Activated CD4-positive, alpha-beta memory T cell treated with anti-CD3 and anti-CD28 coated beads for 36 hours (primary cell): ENCODE data around the gene KRTAP2-1. TPM values are rescaled to one million over a fixed set of nuclear protein-coding genes. Genes with fewer than 3 reads are reported as not detected.
"Not testable (repeated sequence)": the region's sequence is repeated elsewhere in the genome, so short reads cannot be mapped to it uniquely, and the experiment has no call there.

ENCODE experiments used
- CTCF ChIA-PET: fragments of 350-600 bp; sonication (Branson Sonifier 250); formaldehyde crosslinking; loops from one replicate; lab custom pipeline; 2021; ENCODE audit warnings: antibody characterized with exemption, inconsistent platforms; lab: Charles Lee
- POLR2A ChIA-PET: fragments of 350-600 bp; sonication (Branson Sonifier 250); formaldehyde crosslinking; loops from one replicate; lab custom pipeline; 2021; ENCODE audit warnings: antibody characterized with exemption; lab: Charles Lee
- DNase-seq: peaks from one replicate; pipeline ENCODE4 v3.0.0-alpha.2; 2020
- H3K27ac Mint-ChIP-seq: one replicate; pipeline ENCODE4 v1.8.0; 2021; ENCODE audit warnings: mixed read lengths
- H3K27me3 Mint-ChIP-seq: one replicate; pipeline ENCODE4 v1.8.0; 2021; ENCODE audit warnings: mixed read lengths
- H3K36me3 Mint-ChIP-seq: one replicate; pipeline ENCODE4 v1.8.0; 2021; ENCODE audit warnings: mixed read lengths
- H3K4me1 Mint-ChIP-seq: one replicate; pipeline ENCODE4 v1.8.0; 2021; ENCODE audit warnings: low read depth, mixed read lengths
- H3K4me3 Mint-ChIP-seq: one replicate; pipeline ENCODE4 v1.8.0; 2021; ENCODE audit warnings: mild to moderate bottlenecking, mixed read lengths
- H3K9me3 Mint-ChIP-seq: one replicate; pipeline ENCODE4 v1.8.0; 2021; ENCODE audit warnings: mixed read lengths
- intact Hi-C: fragments of 100-400 bp; cut with micrococcal nuclease; formaldehyde crosslinking; loops from one replicate; pipeline ENCODE4 v1.15.1; 2023
- total RNA-seq, 2 experiments: library from RNA; stranded (reverse); gene quantifications; one replicate each; pipeline ENCODE4 v1.2.3, GENCODE V29; 2021

The KRTAP2-1 gene
- total RNA-seq, 2 experiments from 2014 or later: not detected

- Mint-ChIP-seq H3K27me3 (peaks cover 2% of the 10 kb centered on the region), H3K4me1 (no peaks in the 10 kb centered on the region), H3K4me3 (no peak within 1 kb of the TSS), H3K9me3 (no peaks in the 10 kb centered on the region), H3K36me3 (no peaks in the 10 kb centered on the region), H3K27ac (no peak within 1 kb of the TSS)
- ChIA-PET CTCF (no interaction called here), POLR2A (no interaction called here)
- DNase-seq: no peak
- intact Hi-C loops: no loop called here
Measured at GRCh38 chr17:41065829-41066624, 18.9 kb upstream of the KRTAP2-1 start, which contains the start of gene KRTAP2-4. TSS of gene KRTAP2-4 (minus strand) at chr17:41065879. CDS start at chr17:41065845, 34 bp downstream.

GRCh38 chr17:41065016-41065689 is 18.0 kb upstream of the KRTAP2-1 start:
- H3K27ac Mint-ChIP-seq, H3K36me3 Mint-ChIP-seq, POLR2A ChIA-PET, CTCF ChIA-PET, H3K27me3 Mint-ChIP-seq, DNase-seq, intact Hi-C loops, H3K9me3 Mint-ChIP-seq, H3K4me3 Mint-ChIP-seq, H3K4me1 Mint-ChIP-seq: not testable (repeated sequence)

DNA sequence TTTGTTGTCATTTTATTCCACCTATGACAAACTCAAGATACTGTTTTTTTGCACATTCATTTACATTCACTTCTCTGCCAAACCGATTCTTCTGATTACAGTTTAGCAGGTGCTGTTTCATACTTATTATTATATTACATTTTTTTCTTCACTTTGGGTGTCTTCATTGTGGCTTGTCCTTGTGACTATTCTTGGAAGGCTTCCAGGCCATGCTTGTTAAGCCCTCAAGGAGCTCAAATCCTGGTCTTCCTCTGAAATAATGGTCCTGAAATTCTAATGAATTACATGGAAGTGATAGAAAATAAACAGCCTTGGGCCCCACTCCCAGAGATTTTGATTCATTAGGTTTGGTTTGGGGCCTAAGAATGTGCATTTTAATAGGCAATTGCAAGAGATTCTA is 17.2 kb upstream of the KRTAP2-1 start:
- ChIA-PET POLR2A (no interaction called here), CTCF (interaction anchor here (0.7 kb wide), 1 partner anchor 304 kb away, joined by 3 read pairs; no protein-coding TSS in a partner anchor)
- no peak for DNase-seq
- no peak overlapping the region for H3K27ac Mint-ChIP-seq
- H3K4me3 Mint-ChIP-seq: no peak overlapping the region
- H3K27me3 Mint-ChIP-seq: peaks cover 13% of the 10 kb centered on the region
- intact Hi-C loops: no loop called here
- no peaks in the 10 kb centered on the region for H3K9me3 Mint-ChIP-seq
- no peaks in the 10 kb centered on the region for H3K4me1 Mint-ChIP-seq
- H3K36me3 Mint-ChIP-seq: no peaks in the 10 kb centered on the region

DNA sequence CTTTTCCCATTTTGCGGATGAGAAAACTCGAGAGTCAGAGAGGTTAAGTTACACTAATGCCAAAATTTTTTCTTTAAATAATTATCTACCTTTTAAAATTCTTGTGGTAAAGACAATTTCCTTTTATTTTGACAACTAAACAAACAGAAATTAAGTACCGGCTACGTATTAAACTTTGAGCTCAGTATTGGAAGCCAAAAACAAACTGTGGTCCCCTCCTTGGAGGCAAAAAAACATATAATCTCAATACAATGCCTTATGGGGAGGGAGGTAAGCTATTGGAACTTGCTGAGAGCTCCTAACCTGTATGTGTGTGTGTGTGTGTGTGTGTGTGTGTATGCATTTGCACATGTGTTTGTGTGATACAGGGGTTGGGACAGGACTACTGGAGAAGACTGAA is 16.3 kb upstream of the KRTAP2-1 start:
- no peak overlapping the region for H3K27ac Mint-ChIP-seq
- H3K36me3 Mint-ChIP-seq: no peaks in the 10 kb centered on the region
- CTCF ChIA-PET: no interaction called here

DNA sequence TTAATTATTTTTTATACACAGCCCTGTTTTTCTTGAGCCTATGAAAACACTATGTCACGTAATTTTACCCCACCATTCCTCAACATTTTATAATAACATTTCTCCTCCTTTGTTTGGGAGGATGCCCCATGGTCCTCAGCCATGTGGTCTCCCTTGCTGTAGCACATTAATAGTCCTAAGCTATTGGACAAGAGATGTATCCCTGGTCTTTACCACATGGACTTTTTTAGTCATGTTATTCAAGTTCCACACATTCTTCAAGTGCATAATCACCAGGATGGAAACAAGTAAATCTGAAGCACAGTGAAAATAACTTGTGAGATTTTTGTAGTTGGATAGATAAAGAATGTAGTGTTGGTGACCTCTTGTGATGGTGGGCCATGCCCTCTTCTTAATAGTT is 14.8 kb upstream of the KRTAP2-1 start:
- Mint-ChIP-seq H3K9me3 (peaks cover 4% of the 10 kb centered on the region), H3K27ac (no peak overlapping the region), H3K4me3 (no peak overlapping the region), H3K36me3 (no peaks in the 10 kb centered on the region), H3K4me1 (no peaks in the 10 kb centered on the region), H3K27me3 (peaks cover 23% of the 10 kb centered on the region)
- no peak for DNase-seq
- intact Hi-C loops: no loop called here
- ChIA-PET CTCF (no interaction called here), POLR2A (no interaction called here)

More for the DNA sequence above, 16.3 kb upstream of the KRTAP2-1 start:
- Mint-ChIP-seq H3K27me3 (peaks cover 17% of the 10 kb centered on the region), H3K4me1 (no peaks in the 10 kb centered on the region), H3K9me3 (no peaks in the 10 kb centered on the region), H3K4me3 (no peak overlapping the region)
- POLR2A ChIA-PET: no interaction called here
- intact Hi-C loops: no loop called here
- DNase-seq: no peak

DNA sequence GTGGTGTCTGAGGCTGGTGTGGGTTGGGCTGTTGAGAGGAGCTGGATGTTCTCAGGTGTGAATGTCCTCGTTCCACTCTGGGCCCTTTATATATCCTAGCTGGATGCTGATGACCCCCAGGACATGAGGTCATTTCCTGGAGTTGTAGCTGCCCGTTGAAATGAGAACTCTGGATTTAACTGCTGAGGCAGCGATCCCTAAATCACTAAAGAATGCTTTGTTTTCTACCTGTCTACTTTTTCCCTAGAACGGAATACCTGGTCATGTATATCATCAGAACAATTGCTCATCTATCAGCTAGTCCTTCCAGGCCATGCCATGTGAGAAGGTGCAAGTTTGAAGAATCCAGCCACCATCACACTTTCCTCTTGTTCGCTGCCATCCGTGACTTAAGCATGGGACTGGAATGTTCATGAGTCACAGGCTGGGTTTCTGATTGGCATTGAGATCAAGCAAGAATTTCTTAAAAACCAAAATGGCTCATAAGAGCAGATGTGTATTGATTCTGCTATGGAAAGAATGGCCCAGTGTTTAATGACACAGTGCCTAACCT is 13.0 kb upstream of the KRTAP2-1 start, which contains the start of gene KRTAP2-3:
Gene KRTAP2-3 (minus strand): TSS at position 63 of the 553 bp plus-strand sequence. CDS start 64 bp downstream, outside the sequence.
- no peak for DNase-seq
- Mint-ChIP-seq H3K36me3 (no peaks in the 10 kb centered on the region), H3K27me3 (peaks cover 24% of the 10 kb centered on the region), H3K27ac (no peak within 1 kb of the TSS), H3K4me3 (no peak within 1 kb of the TSS), H3K4me1 (no peaks in the 10 kb centered on the region), H3K9me3 (peaks cover 4% of the 10 kb centered on the region)
- ChIA-PET CTCF (no interaction called here), POLR2A (no interaction called here)
- intact Hi-C loops: no loop called here

- H3K9me3 Mint-ChIP-seq, H3K27ac Mint-ChIP-seq, H3K4me3 Mint-ChIP-seq, DNase-seq, intact Hi-C loops, POLR2A ChIA-PET, H3K36me3 Mint-ChIP-seq, H3K4me1 Mint-ChIP-seq: not testable (repeated sequence)
- CTCF ChIA-PET: interaction anchor here (1.4 kb wide), 1 partner anchor 589 kb away, joined by 3 read pairs; no protein-coding TSS in a partner anchor
- H3K27me3 Mint-ChIP-seq: peaks cover 25% of the 10 kb centered on the region
Measured at GRCh38 chr17:41059276-41060051, 12.3 kb upstream of the KRTAP2-1 start.

DNA sequence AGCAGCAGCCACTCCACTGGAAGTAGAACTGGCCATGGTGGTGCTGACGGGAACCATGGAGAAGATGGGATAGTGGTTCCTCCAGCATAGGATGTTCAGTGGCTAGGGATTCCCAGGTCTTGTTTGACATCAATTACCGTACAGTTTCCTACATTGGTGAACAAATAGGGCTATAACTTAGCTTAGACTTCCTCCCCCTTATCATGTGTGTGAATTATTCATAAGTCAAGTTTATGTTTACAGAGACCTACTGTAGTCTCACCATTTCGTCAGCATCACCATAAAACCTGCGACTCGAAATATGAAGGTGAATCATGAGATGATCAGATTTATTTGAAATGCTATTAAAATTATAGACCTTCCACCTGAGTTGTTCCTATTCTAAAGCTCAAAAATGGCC is 11.6 kb upstream of the KRTAP2-1 start:
- Mint-ChIP-seq H3K4me1 (no peaks in the 10 kb centered on the region), H3K4me3 (no peak overlapping the region), H3K27me3 (peaks cover 25% of the 10 kb centered on the region), H3K36me3 (no peaks in the 10 kb centered on the region), H3K9me3 (peaks cover 4% of the 10 kb centered on the region), H3K27ac (no peak overlapping the region)
- CTCF ChIA-PET: interaction anchor here (1.4 kb wide), 1 partner anchor 590 kb away, joined by 3 read pairs; no protein-coding TSS in a partner anchor
- intact Hi-C loops: no loop called here
- POLR2A ChIA-PET: no interaction called here
- no peak for DNase-seq

DNA sequence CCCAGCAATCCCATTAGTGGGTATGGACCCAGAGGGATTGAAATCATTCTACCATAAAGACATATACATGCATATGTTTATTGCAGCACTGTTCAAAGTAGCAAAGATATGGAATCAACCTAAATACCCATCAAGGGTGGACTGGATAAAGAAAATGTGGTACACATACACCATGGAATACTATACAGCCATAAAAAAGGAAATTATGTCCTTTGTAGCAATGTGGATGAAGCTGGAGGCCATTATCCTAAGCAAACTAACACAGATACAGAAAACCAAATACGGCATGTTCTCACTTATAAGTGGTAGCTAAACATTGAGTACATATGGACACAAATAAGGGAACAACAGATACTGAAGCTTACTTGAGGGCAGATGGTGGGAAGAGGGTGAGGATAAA is 10.4 kb upstream of the KRTAP2-1 start:
- Mint-ChIP-seq H3K27me3 (peaks cover 25% of the 10 kb centered on the region), H3K36me3 (no peaks in the 10 kb centered on the region), H3K27ac (no peak overlapping the region), H3K4me1 (no peaks in the 10 kb centered on the region), H3K9me3 (peaks cover 4% of the 10 kb centered on the region), H3K4me3 (no peak overlapping the region)
- intact Hi-C loops: no loop called here
- no peak for DNase-seq
- ChIA-PET POLR2A (no interaction called here), CTCF (no interaction called here)

GRCh38 chr17:41055130-41055529 is 8.0 kb upstream of the KRTAP2-1 start, which contains the start of gene KRTAP2-2:
TSS of gene KRTAP2-2 (minus strand) at chr17:41055230. CDS start at chr17:41055211, 19 bp downstream.
- H3K36me3 Mint-ChIP-seq, intact Hi-C loops, CTCF ChIA-PET, H3K4me1 Mint-ChIP-seq, H3K9me3 Mint-ChIP-seq, POLR2A ChIA-PET, H3K27ac Mint-ChIP-seq, H3K4me3 Mint-ChIP-seq, DNase-seq: not testable (repeated sequence)
- H3K27me3 Mint-ChIP-seq: peaks cover 20% of the 10 kb centered on the region

- intact Hi-C loops, H3K36me3 Mint-ChIP-seq, H3K27ac Mint-ChIP-seq, DNase-seq, H3K4me3 Mint-ChIP-seq, H3K9me3 Mint-ChIP-seq, CTCF ChIA-PET, H3K4me1 Mint-ChIP-seq, POLR2A ChIA-PET: not testable (repeated sequence)
- H3K27me3 Mint-ChIP-seq: peaks cover 19% of the 10 kb centered on the region
Measured at GRCh38 chr17:41054556-41054955, 7.4 kb upstream of the KRTAP2-1 start.
